Caco-2 (cell line): Measurements from ENCODE around the gene TMEM86A. TPM values are rescaled to one million over a fixed set of nuclear protein-coding genes. Genes with fewer than 3 reads are reported as not detected.

Experiments
- BruUV-seq: library from RNA; stranded (reverse); fragments of 400-500 nt; replicated peaks from 2 replicates; lab custom pipeline; 2021; lab: Mats Ljungman, UMichigan
- CTCF ChIA-PET: fragments of 300-600 bp; sonication (Branson Sonifier 250); formaldehyde crosslinking; loops from one replicate; lab custom pipeline; 2022; ENCODE audit warnings: antibody characterized with exemption; lab: Charles Lee
- POLR2A ChIA-PET: fragments of 300-600 bp; sonication (Branson Sonifier 250); formaldehyde crosslinking; loops from one replicate; lab custom pipeline; 2022; ENCODE audit warnings: antibody characterized with exemption; lab: Charles Lee
- DNase-seq, 2 experiments: peaks; one replicate each; pipeline versions ENCODE4 v3.0.0 to v3.0.0-alpha.2; 2020 to 2022
- H3K27me3 ChIP-seq: replicated peaks from 2 replicates; pipeline ENCODE4 v1.6.0; 2011; ENCODE audit warnings: low read length; ENCODE audit not compliant: control insufficient read depth, insufficient read depth
- H3K36me3 ChIP-seq: 2 replicates; pipeline ENCODE4 v1.5.1; 2011; ENCODE audit warnings: low read length; ENCODE audit not compliant: control insufficient read depth, insufficient read depth
- H3K4me1 ChIP-seq: fragments of 250-450 bp; sonication (Bioruptor Pico); 2 replicates; pipeline ENCODE4 v1.5.1; 2020; ENCODE audit warnings: mild to moderate bottlenecking
- H3K4me3 ChIP-seq: 2 replicates; pipeline ENCODE4 v1.5.1; 2011; ENCODE audit warnings: low read depth, mild to moderate bottlenecking, control low read depth, low read length
- H3K9me3 ChIP-seq: fragments of 250-450 bp; sonication (Bioruptor Pico); 2 replicates; pipeline ENCODE4 v1.5.1; 2020; ENCODE audit warnings: mild to moderate bottlenecking, moderate library complexity
- H3K27ac Mint-ChIP-seq: one replicate; pipeline ENCODE4 v1.8.0; 2022; ENCODE audit warnings: mixed read lengths; ENCODE audit not compliant: unreplicated experiment
- H3K27me3 Mint-ChIP-seq: one replicate; pipeline ENCODE4 v1.8.0; 2022; ENCODE audit warnings: mixed read lengths; ENCODE audit not compliant: insufficient read depth, unreplicated experiment
- H3K36me3 Mint-ChIP-seq: one replicate; pipeline ENCODE4 v1.8.0; 2022; ENCODE audit warnings: mild to moderate bottlenecking, mixed read lengths; ENCODE audit not compliant: insufficient read depth, unreplicated experiment
- H3K4me1 Mint-ChIP-seq: one replicate; pipeline ENCODE4 v1.8.0; 2022; ENCODE audit warnings: low read depth, mixed read lengths; ENCODE audit not compliant: unreplicated experiment
- H3K4me3 Mint-ChIP-seq: one replicate; pipeline ENCODE4 v1.8.0; 2022; ENCODE audit warnings: mild to moderate bottlenecking, moderate library complexity, mixed read lengths; ENCODE audit not compliant: unreplicated experiment
- H3K9me3 Mint-ChIP-seq: one replicate; pipeline ENCODE4 v1.8.0; 2022; ENCODE audit warnings: mixed read lengths; ENCODE audit not compliant: unreplicated experiment
- intact Hi-C: fragments of 100-400 bp; cut with micrococcal nuclease; formaldehyde crosslinking; loops from one replicate; pipeline ENCODE4 v1.10.0; 2022; ENCODE audit not compliant: unreplicated experiment
- total RNA-seq: library from RNA; stranded (reverse); gene quantifications from 2 replicates; pipeline ENCODE4 v1.2.3, GENCODE V29; 2022
- TF ChIP-seq, protein P1 (sequence below), 2 experiments: fragments of 200-600 bp in 1 of 2; IDR thresholded peaks; 1 replicate in 1 of 2; 2 replicates in 1 of 2; pipeline versions ENCODE4 v1.5.1 to v1.8.0; 2011 to 2022; ENCODE audit warnings: antibody characterized with exemption in 1 of 2, control low read depth in 1 of 2, inconsistent platforms in 1 of 2, low read depth in 1 of 2, low read length in 1 of 2, mild to moderate bottlenecking in 1 of 2, moderate library complexity in 1 of 2; ENCODE audit not compliant: insufficient read depth in 1 of 2, severe bottlenecking in 1 of 2, unreplicated experiment in 1 of 2

The TMEM86A gene
- total RNA-seq, 1 experiment from 2014 or later = 0.25 TPM

DNA sequence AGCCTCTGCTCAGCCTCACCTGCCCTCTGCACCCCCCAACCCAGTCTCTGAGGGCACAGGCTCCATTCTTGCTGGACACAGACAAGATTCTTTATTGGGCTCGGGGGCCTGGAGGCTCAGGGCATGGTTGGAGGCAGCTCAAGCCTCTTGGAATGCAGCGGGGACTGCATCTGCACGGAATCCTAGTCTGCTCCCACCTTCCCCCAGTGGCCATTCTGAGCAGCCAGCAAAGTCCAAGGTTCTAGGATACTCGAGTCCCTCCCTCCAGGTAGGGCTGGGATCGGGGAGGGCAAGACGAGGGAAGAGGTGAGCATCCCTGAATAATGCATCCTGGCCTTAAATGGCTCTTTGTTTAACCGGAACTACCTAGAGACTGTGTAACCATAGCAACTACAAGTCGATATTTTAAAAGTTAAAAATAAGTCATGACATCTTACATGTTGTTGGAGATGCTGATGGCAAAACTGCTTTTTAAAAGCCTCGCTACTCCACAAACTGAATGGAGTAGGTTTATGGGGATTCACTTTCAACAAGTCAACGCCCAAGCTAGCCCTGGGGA is 38.1 kb downstream of the TMEM86A start:
- BruUV-seq = no TSS peak
- Histone ChIP-seq H3K9me3 (no peaks in the 10 kb centered on the region), H3K27me3 (no peaks in the 10 kb centered on the region), H3K4me3 (no peak overlapping the region), H3K4me1 (0 out of 2 replicates have a peak, but pooled peaks cover 17% of the 10 kb centered on the region), H3K36me3 (no peaks in the 10 kb centered on the region)
- Mint-ChIP-seq H3K4me1 (peaks cover 23% of the 10 kb centered on the region), H3K4me3 (no peak overlapping the region), H3K9me3 (no peaks in the 10 kb centered on the region), H3K27ac (no peak overlapping the region), H3K27me3 (peaks cover 9% of the 10 kb centered on the region), H3K36me3 (no peaks in the 10 kb centered on the region)
- DNase-seq = peak in 1 of 2 experiments; percentile 38
- TF ChIP-seq, protein P1, sequence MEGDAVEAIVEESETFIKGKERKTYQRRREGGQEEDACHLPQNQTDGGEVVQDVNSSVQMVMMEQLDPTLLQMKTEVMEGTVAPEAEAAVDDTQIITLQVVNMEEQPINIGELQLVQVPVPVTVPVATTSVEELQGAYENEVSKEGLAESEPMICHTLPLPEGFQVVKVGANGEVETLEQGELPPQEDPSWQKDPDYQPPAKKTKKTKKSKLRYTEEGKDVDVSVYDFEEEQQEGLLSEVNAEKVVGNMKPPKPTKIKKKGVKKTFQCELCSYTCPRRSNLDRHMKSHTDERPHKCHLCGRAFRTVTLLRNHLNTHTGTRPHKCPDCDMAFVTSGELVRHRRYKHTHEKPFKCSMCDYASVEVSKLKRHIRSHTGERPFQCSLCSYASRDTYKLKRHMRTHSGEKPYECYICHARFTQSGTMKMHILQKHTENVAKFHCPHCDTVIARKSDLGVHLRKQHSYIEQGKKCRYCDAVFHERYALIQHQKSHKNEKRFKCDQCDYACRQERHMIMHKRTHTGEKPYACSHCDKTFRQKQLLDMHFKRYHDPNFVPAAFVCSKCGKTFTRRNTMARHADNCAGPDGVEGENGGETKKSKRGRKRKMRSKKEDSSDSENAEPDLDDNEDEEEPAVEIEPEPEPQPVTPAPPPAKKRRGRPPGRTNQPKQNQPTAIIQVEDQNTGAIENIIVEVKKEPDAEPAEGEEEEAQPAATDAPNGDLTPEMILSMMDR (IDR thresholded peaks at IDR 0.05; ENCODE audit: insufficient read depth in 1 of 2, low read depth in 1 of 2, low read length in 1 of 2, severe bottlenecking in 1 of 2, unreplicated experiment in 1 of 2) = peak in 1 of 2 experiments; percentile 41
- intact Hi-C loops = no loop called here
- POLR2A ChIA-PET = no interaction called here
- CTCF ChIA-PET = interaction anchor here (0.6 to 1.0 kb wide), 2 partner anchors 21 to 28 kb away, joined by 3 to 4 read pairs; no protein-coding TSS in a partner anchor

DNA sequence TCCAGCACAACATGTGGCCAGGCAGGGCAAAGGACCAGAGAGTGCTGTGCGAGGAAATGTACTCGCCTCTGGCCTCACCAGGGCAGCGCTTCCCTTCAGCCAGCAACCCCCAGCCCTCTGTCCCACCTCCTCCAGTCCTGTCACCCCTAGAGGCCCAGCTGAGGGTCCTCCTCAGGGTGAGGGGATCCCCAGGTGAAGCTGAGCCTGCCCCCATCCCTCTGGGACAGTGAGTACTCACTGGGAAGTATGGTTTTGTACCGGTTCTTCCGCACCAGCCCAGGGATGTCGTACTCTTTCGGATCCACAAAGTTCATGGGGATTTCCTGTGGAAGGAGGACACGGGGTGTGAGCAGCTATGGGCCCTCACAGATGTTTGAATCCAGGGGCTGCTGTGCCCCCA is 39.1 kb downstream of the TMEM86A start:
- intact Hi-C loops = no loop called here
- no peak overlapping the region for H3K4me3 Mint-ChIP-seq
- ChIA-PET CTCF (no interaction called here), POLR2A (interaction anchor here (0.6 kb wide), 1 partner anchor 102 kb away, joined by 3 read pairs; no protein-coding TSS in a partner anchor)
- H3K27me3 Mint-ChIP-seq = peaks cover 9% of the 10 kb centered on the region
- H3K36me3 Mint-ChIP-seq = no peaks in the 10 kb centered on the region
- H3K9me3 Mint-ChIP-seq = no peaks in the 10 kb centered on the region
- no peak for DNase-seq
- no TSS peak for BruUV-seq
- Histone ChIP-seq H3K4me3 (no peak overlapping the region), H3K4me1 (0 out of 2 replicates have a peak, but pooled peaks cover 17% of the 10 kb centered on the region), H3K27me3 (no peaks in the 10 kb centered on the region), H3K36me3 (no peaks in the 10 kb centered on the region), H3K9me3 (no peaks in the 10 kb centered on the region)
- peaks cover 16% of the 10 kb centered on the region for H3K4me1 Mint-ChIP-seq
- H3K27ac Mint-ChIP-seq = no peak overlapping the region
- TF ChIP-seq, protein P1 (IDR thresholded peaks at IDR 0.05; ENCODE audit: insufficient read depth in 1 of 2, low read depth in 1 of 2, low read length in 1 of 2, severe bottlenecking in 1 of 2, unreplicated experiment in 1 of 2) = no peak

DNA sequence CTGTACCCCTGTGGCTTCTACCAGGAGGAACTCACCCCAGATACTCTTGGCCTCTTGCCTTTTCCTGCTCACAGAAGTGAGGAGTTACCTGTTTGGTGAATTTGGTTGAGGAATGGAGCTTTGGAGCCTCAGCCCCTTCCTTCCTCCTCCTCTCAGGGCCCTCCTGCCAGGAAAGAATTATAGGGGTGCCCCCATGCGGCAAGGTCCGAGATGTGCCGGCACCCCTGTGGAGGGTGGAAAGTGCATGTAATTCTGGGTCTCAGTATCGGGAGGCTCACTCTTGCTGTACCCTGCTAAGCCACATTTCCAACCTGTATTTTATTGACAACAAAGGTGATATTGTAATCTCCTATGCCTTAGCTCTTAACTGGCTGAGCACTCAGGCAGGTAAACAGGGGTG is 41.1 kb downstream of the TMEM86A start:
- H3K4me1 ChIP-seq = 0 out of 2 replicates have a peak, but pooled peaks cover 12% of the 10 kb centered on the region
- ChIA-PET CTCF (interaction anchor here (0.6 kb wide), 1 partner anchor 734 kb away, joined by 3 read pairs; no protein-coding TSS in a partner anchor), POLR2A (no interaction called here)
- TF ChIP-seq, protein P1 (IDR thresholded peaks at IDR 0.05; ENCODE audit: insufficient read depth in 1 of 2, low read depth in 1 of 2, low read length in 1 of 2, severe bottlenecking in 1 of 2, unreplicated experiment in 1 of 2) = no peak
- H3K4me3 Mint-ChIP-seq = no peak overlapping the region
- DNase-seq = no peak
- H3K36me3 Mint-ChIP-seq = no peaks in the 10 kb centered on the region
- no peaks in the 10 kb centered on the region for H3K36me3 ChIP-seq
- intact Hi-C loops = no loop called here
- BruUV-seq = no TSS peak
- no peak overlapping the region for H3K27ac Mint-ChIP-seq
- H3K4me1 Mint-ChIP-seq = peaks cover 8% of the 10 kb centered on the region
- H3K9me3 Mint-ChIP-seq = no peaks in the 10 kb centered on the region
- no peaks in the 10 kb centered on the region for H3K9me3 ChIP-seq
- H3K27me3 ChIP-seq = no peaks in the 10 kb centered on the region
- H3K4me3 ChIP-seq = no peak overlapping the region
- peaks cover 9% of the 10 kb centered on the region for H3K27me3 Mint-ChIP-seq
